Stomach (tissue), 4 donors: ENCODE measurements around the gene CHCHD5.

Source experiments
- POLR2A ChIP-seq, 4 donors: fragments of 450-650 bp; IDR thresholded peaks; one replicate each; pipeline ENCODE4 v1.6.1; 2016; ENCODE audit warnings: antibody characterized with exemption in 4 of 4, control low read depth in 2 of 4, mild to moderate bottlenecking in 1 of 4, moderate library complexity in 1 of 4
- TF ChIP-seq, protein P1 (sequence below), 7 experiments: fragments of 450-650 bp in 4 of 7; fragments of 200-600 bp in 3 of 7; sonication (generic) in 3 of 7; IDR thresholded peaks; one replicate each; pipeline ENCODE4 v1.5.1; 2016 to 2019; ENCODE audit warnings: antibody characterized with exemption in 7 of 7, control low read depth in 2 of 7, mild to moderate bottlenecking in 1 of 7

DNA sequence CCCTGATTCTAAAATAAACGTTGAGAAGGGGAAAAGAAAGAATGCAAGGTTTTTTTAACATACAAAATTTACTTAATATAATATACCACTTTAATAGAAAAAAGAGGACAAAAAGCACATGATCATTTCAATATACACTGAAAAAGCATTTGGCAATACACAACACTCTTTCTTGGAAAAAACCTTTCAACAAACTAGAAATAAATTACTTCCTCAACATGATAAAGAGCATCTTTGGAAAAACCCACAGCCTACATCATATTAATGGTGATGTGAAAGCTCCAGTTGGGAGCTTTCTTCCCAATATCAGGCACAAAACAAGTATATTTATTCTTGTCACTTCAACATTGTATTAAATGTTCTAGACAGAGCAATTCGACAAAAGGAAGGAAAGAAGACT lies 45.1 kb upstream of the CHCHD5 start:
- TF ChIP-seq, protein P1, sequence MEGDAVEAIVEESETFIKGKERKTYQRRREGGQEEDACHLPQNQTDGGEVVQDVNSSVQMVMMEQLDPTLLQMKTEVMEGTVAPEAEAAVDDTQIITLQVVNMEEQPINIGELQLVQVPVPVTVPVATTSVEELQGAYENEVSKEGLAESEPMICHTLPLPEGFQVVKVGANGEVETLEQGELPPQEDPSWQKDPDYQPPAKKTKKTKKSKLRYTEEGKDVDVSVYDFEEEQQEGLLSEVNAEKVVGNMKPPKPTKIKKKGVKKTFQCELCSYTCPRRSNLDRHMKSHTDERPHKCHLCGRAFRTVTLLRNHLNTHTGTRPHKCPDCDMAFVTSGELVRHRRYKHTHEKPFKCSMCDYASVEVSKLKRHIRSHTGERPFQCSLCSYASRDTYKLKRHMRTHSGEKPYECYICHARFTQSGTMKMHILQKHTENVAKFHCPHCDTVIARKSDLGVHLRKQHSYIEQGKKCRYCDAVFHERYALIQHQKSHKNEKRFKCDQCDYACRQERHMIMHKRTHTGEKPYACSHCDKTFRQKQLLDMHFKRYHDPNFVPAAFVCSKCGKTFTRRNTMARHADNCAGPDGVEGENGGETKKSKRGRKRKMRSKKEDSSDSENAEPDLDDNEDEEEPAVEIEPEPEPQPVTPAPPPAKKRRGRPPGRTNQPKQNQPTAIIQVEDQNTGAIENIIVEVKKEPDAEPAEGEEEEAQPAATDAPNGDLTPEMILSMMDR (IDR thresholded peaks at IDR 0.05), result no peak
- TF ChIP-seq POLR2A (IDR thresholded peaks at IDR 0.05), result no peak
